HepG2 (cell line): ENCODE measurements around the gene CCDC57. TPM values are rescaled to one million over a fixed set of nuclear protein-coding genes. Genes with fewer than 3 reads are reported as not detected.

ENCODE experiments used
- ATRX ChIP-seq: sonication (generic); formaldehyde crosslinking; IDR thresholded peaks from 2 replicates; pipeline ENCODE4 v1.4.0; 2020; ENCODE audit warnings: missing genetic modification reagents, borderline replicate concordance
- CENPT ChIP-seq: sonication (generic); formaldehyde crosslinking; IDR thresholded peaks from 2 replicates; pipeline ENCODE4 v1.8.0; 2022; ENCODE audit warnings: low read depth, mild to moderate bottlenecking, moderate library complexity, missing genetic modification reagents
- JUND ChIP-seq: sonication (generic); formaldehyde crosslinking; IDR thresholded peaks from 2 replicates; pipeline ENCODE4 v1.8.0; 2022; ENCODE audit warnings: mild to moderate bottlenecking, missing genetic modification reagents
- MTA1 ChIP-seq: sonication (generic); formaldehyde crosslinking; IDR thresholded peaks from 2 replicates; pipeline ENCODE4 v1.4.0; 2020; ENCODE audit warnings: missing genetic modification reagents, mild to moderate bottlenecking, borderline replicate concordance
- POGK ChIP-seq: sonication (generic); formaldehyde crosslinking; conservative IDR thresholded peaks from 2 replicates; pipeline ENCODE4 v1.8.0; 2022; ENCODE audit warnings: mild to moderate bottlenecking, moderate library complexity, missing genetic modification reagents
- THRA ChIP-seq: sonication (generic); formaldehyde crosslinking; IDR thresholded peaks from 2 replicates; pipeline ENCODE4 v1.4.0; 2020; ENCODE audit warnings: missing genetic modification reagents, borderline replicate concordance
- ZNF543 ChIP-seq: sonication (generic); formaldehyde crosslinking; IDR thresholded peaks from 2 replicates; pipeline ENCODE4 v1.4.0; 2020; ENCODE audit warnings: mild to moderate bottlenecking, missing genetic modification reagents
- polyA plus RNA-seq, 8 experiments: library from polyadenylated mRNA; depleted of rRNA in 3 of 8; stranded (reverse) in 7 of 8; unstranded in 1 of 8; fragments of >200 nt; fragmentation: Illumina TruSeq in 4 of 8; extraction: Trizol in 4 of 8; gene quantifications; 2 replicates each; pipeline versions ENCODE4 v1.2.1 to v1.2.3, GENCODE V29; 2011 to 2016; ENCODE audit warnings: low read depth in 4 of 8, missing spikeins in 1 of 8, mixed read lengths in 1 of 8; ENCODE audit not compliant: insufficient read depth in 1 of 8
- total RNA-seq, 5 experiments: library from RNA; depleted of rRNA; stranded (reverse); fragments of >200 nt; fragmentation: Illumina TruSeq; extraction: Trizol; gene quantifications; 2 replicates each; pipeline ENCODE4 v1.2.3, GENCODE V29; 2016; ENCODE audit warnings: low read depth in 1 of 5
- TF ChIP-seq, protein P1 (sequence below): sonication (generic); formaldehyde crosslinking; IDR thresholded peaks from 2 replicates; pipeline ENCODE4 v1.9.0; 2021; ENCODE audit warnings: missing genetic modification reagents, borderline replicate concordance

CCDC57 gene
- total and polyA plus RNA-seq, 2 of the 13 experiments (the other 11 are each of a cell fraction or from before 2014, with no cell fraction given): 59.3 to 59.9 TPM

DNA sequence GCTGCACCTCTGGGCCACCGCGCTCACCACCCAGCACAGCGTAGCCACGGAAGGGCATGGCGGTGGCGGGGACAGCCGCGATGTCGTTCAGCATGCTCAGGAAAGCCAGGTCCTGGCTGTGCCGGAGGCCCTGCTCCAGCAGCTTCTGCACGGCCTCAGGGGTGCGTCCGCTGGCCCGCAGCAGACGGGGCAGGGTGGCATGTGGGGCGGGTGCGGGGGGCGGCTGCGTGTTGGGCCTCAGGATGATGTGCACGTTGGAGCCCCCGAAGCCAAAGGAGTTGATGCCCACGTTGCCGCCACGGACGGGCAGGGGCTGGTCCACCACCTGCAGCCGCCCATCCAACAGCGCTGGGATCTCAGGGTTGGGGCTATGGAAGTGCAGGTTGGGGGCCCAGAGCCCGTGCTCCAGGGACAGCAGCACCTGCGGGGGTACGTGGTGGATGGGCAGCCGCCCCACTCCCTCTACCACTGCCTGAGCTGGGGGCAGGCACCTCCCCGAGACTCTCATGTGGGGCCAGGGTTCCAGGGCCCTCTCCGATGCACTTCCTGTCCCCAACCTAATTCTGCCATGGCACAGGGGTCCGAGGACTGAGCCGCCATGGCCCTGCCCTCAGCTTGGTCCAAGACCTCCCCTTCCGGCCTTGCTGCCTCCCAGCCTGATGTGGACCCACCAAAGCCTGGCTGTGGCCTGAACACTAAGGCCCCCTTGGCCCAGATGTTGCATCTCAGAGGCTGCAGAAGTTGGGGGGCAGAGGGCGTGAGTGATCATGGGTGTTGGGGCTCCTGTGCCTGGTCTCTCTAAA is 121.2 kb downstream of the CCDC57 start (continued):
- TF ChIP-seq JUND (CRISPR knock-in tag) (no peak), CENPT (CRISPR knock-in tag) (no peak), ATRX (no peak), THRA (CRISPR knock-in tag) (no peak), POGK (CRISPR knock-in tag) (no peak), ZNF543 (CRISPR knock-in tag) (no peak), MTA1 (CRISPR knock-in tag) (peak; percentile 6; the same call in 1 of the 2 replicates)
- TF ChIP-seq, protein P1, sequence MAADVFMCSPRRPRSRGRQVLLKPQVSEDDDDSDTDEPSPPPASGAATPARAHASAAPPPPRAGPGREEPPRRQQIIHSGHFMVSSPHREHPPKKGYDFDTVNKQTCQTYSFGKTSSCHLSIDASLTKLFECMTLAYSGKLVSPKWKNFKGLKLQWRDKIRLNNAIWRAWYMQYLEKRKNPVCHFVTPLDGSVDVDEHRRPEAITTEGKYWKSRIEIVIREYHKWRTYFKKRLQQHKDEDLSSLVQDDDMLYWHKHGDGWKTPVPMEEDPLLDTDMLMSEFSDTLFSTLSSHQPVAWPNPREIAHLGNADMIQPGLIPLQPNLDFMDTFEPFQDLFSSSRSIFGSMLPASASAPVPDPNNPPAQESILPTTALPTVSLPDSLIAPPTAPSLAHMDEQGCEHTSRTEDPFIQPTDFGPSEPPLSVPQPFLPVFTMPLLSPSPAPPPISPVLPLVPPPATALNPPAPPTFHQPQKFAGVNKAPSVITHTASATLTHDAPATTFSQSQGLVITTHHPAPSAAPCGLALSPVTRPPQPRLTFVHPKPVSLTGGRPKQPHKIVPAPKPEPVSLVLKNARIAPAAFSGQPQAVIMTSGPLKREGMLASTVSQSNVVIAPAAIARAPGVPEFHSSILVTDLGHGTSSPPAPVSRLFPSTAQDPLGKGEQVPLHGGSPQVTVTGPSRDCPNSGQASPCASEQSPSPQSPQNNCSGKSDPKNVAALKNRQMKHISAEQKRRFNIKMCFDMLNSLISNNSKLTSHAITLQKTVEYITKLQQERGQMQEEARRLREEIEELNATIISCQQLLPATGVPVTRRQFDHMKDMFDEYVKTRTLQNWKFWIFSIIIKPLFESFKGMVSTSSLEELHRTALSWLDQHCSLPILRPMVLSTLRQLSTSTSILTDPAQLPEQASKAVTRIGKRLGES: no peak
- TF ChIP-seq, all 625 proteins: peak for 27
